HG03575 (cell line): ENCODE data around the gene DUSP19.

Experiments used
- ATAC-seq: cut with Tn5 transposase; IDR thresholded peaks from one replicate; pipeline ENCODE4 v1.9.1; 2021; ENCODE audit not compliant: unreplicated experiment, insufficient number of reproducible peaks, low FRiP score; ENCODE audit errors: extremely low read depth

The DUSP19 gene

GRCh38 chr2:183123117-183123958, 44.8 kb downstream of the DUSP19 start:
- ATAC-seq: no peak

- peak; percentile 17 for ATAC-seq
These were observed 45.3 kb downstream of the DUSP19 start for GRCh38 chr2:183123959-183124221.

- peak; percentile 73 for ATAC-seq
These were observed 45.8 kb downstream of the DUSP19 start, which contains the start of gene NUP35 for GRCh38 chr2:183124222-183124956. TSS of gene NUP35 (plus strand) at chr2:183124443. CDS start at chr2:183124458, 15 bp downstream.

GRCh38 chr2:183124957-183125255, 46.4 kb downstream of the DUSP19 start:
- ATAC-seq: no peak

- no peak for ATAC-seq
These were observed 47.3 kb downstream of the DUSP19 start for GRCh38 chr2:183125659-183126341.

GRCh38 chr2:183126635-183127034, 48.1 kb downstream of the DUSP19 start:
- ATAC-seq: no peak

- ATAC-seq: no peak
These were observed 55.5 kb downstream of the DUSP19 start for GRCh38 chr2:183134016-183134415.

GRCh38 chr2:183148955-183149354, 70.4 kb downstream of the DUSP19 start:
- ATAC-seq: no peak

- ATAC-seq: no peak
These were observed 70.9 kb downstream of the DUSP19 start for GRCh38 chr2:183149489-183149888.
